IPS-11a (cell line): ENCODE measurements around the gene FUNDC1.

ENCODE experiments used
- H3K4me3 ChIP-seq: one replicate; pipeline ENCODE4 v1.5.1; 2013; ENCODE audit warnings: low read depth, low read length, control low read depth

Gene FUNDC1

DNA sequence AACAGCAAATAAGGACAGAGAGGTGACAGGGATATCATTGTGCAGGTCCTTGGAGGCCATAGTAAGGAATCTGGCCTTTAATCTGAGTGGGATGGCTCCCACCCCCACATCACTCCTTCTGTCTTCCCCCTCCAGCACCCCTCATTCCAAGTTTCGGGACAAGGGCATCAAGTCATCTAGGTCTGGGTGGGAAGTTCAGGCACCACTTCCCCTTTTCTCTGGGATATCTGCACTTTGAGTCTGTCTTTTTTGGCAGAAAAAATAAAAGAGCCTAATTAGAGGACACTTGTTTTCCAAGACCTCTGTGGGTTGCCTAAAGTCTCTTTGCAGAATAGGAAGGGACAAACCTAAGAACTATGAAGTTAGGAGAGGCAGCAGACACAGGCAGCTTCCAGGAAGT, 60.1 kb downstream of the FUNDC1 start:
- no peak overlapping the region for H3K4me3 ChIP-seq

- no peak overlapping the region for H3K4me3 ChIP-seq
These were observed 62.1 kb downstream of the FUNDC1 start for GRCh38 chrX:44480591-44480990.

DNA sequence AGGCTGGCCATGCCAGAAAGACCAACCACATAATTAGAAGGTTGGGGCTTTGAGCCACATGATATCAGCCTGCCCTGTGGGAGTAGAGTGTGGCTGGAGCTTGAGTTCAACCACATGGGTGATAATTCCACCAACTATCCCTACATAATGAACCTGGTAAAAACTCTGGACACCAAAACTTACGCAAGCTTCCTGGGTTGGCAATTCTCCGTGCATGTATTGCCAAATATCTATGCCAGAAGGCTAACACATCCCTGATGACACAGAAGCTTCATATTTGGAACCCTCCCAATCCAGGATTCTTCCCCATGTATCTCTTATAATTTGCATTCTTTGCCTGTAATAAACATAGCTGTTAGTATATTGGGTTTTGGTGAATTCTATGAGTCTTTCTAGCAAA, 68.2 kb downstream of the FUNDC1 start:
- no peak overlapping the region for H3K4me3 ChIP-seq
